NCI-H187 (cell line): ENCODE measurements around the gene ARHGAP24.
"Not testable (repeated sequence)": the region's sequence is repeated elsewhere in the genome, so short reads cannot be mapped to it uniquely, and the experiment has no call there.

Source experiments
- DNase-seq, 2 experiments: peaks; one replicate each; lab custom pipeline; 2025; lab: John Stamatoyannopoulos, UW

Gene ARHGAP24

GRCh38 chr4:86015412-86016350 lies 540.7 kb downstream of the ARHGAP24 start:
- DNase-seq, result no peak

GRCh38 chr4:86019362-86019761 lies 544.4 kb downstream of the ARHGAP24 start:
- no peak for DNase-seq

GRCh38 chr4:86019906-86020305 lies 545.0 kb downstream of the ARHGAP24 start:
- DNase-seq, result no peak

GRCh38 chr4:86021671-86022070 lies 546.7 kb downstream of the ARHGAP24 start:
- DNase-seq, result not testable (repeated sequence)

- DNase-seq, result no peak
These were observed 551.8 kb downstream of the ARHGAP24 start for GRCh38 chr4:86026720-86027119.

- no peak for DNase-seq
These were observed 557.0 kb downstream of the ARHGAP24 start for GRCh38 chr4:86031927-86032326.

- DNase-seq, result no peak
These were observed 557.6 kb downstream of the ARHGAP24 start for GRCh38 chr4:86032476-86033022.

- no peak for DNase-seq
These were observed 558.2 kb downstream of the ARHGAP24 start for GRCh38 chr4:86033171-86033570.

- DNase-seq, result no peak
These were observed 559.7 kb downstream of the ARHGAP24 start for GRCh38 chr4:86034616-86035015.

- DNase-seq, result no peak
These were observed 560.7 kb downstream of the ARHGAP24 start for GRCh38 chr4:86035688-86036087.

- DNase-seq, result no peak
These were observed 561.8 kb downstream of the ARHGAP24 start for GRCh38 chr4:86036736-86037135.

- no peak for DNase-seq
These were observed 563.1 kb downstream of the ARHGAP24 start for GRCh38 chr4:86038037-86038436.

GRCh38 chr4:86043755-86044592 lies 569.0 kb downstream of the ARHGAP24 start:
- peak; percentile 27 to 51 for DNase-seq

GRCh38 chr4:86044593-86044985 lies 569.6 kb downstream of the ARHGAP24 start:
- DNase-seq, result peak in 1 of 2 experiments; percentile 34

- no peak for DNase-seq
These were observed 573.5 kb downstream of the ARHGAP24 start for GRCh38 chr4:86048426-86048825.

- DNase-seq, result no peak
These were observed 575.5 kb downstream of the ARHGAP24 start for GRCh38 chr4:86050496-86050895.
